HFFc6 (cell line): ENCODE measurements around the gene NLK. TPM values are rescaled to one million over a fixed set of nuclear protein-coding genes. Genes with fewer than 3 reads are reported as not detected.

Experiments
- DNase-seq: peaks from one replicate; pipeline ENCODE4 v3.0.0-alpha.2; 2018
- H3K27ac Mint-ChIP-seq: 2 replicates; pipeline ENCODE4 v1.8.0; 2020; ENCODE audit warnings: mild to moderate bottlenecking, mixed read lengths
- H3K27me3 Mint-ChIP-seq: 2 replicates; pipeline ENCODE4 v1.8.0; 2021; ENCODE audit warnings: mild to moderate bottlenecking, moderate library complexity, mixed read lengths; ENCODE audit not compliant: insufficient read depth
- H3K36me3 Mint-ChIP-seq: 2 replicates; pipeline ENCODE4 v1.8.0; 2021; ENCODE audit warnings: low read depth, mixed read lengths
- H3K4me1 Mint-ChIP-seq: 2 replicates; pipeline ENCODE4 v1.8.0; 2020; ENCODE audit warnings: low read depth, mixed read lengths
- H3K4me3 Mint-ChIP-seq: 2 replicates; pipeline ENCODE4 v1.8.0; 2020; ENCODE audit warnings: mild to moderate bottlenecking, moderate library complexity, mixed read lengths
- H3K9me3 Mint-ChIP-seq: 2 replicates; pipeline ENCODE4 v1.8.0; 2020; ENCODE audit warnings: mild to moderate bottlenecking, mixed read lengths
- total RNA-seq, 6 experiments: library from RNA; stranded (reverse); fragmentation: NEBNext Ultra II Directional; extraction: Animal tissue kit (Norgen Biotek cat#: 25700); gene quantifications; 2 replicates in 1 of 6; 3 replicates in 5 of 6; pipeline ENCODE4 v1.2.3, GENCODE V29; 2021
- TF ChIP-seq, protein P1 (sequence below): fragments of 200-600 bp; sonication (generic); IDR thresholded peaks from 2 replicates; pipeline ENCODE4 v1.5.0; 2021; ENCODE audit warnings: antibody characterized with exemption, mild to moderate bottlenecking

The NLK gene
- total RNA-seq, 6 experiments from 2014 or later: 18.5 to 25.3 (median 22.1) TPM

- TF ChIP-seq, protein P1, sequence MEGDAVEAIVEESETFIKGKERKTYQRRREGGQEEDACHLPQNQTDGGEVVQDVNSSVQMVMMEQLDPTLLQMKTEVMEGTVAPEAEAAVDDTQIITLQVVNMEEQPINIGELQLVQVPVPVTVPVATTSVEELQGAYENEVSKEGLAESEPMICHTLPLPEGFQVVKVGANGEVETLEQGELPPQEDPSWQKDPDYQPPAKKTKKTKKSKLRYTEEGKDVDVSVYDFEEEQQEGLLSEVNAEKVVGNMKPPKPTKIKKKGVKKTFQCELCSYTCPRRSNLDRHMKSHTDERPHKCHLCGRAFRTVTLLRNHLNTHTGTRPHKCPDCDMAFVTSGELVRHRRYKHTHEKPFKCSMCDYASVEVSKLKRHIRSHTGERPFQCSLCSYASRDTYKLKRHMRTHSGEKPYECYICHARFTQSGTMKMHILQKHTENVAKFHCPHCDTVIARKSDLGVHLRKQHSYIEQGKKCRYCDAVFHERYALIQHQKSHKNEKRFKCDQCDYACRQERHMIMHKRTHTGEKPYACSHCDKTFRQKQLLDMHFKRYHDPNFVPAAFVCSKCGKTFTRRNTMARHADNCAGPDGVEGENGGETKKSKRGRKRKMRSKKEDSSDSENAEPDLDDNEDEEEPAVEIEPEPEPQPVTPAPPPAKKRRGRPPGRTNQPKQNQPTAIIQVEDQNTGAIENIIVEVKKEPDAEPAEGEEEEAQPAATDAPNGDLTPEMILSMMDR: no peak
- H3K27me3 Mint-ChIP-seq: no peaks in the 10 kb centered on the region
- peak overlapping the region; percentile 64 for H3K27ac Mint-ChIP-seq
- no peak for DNase-seq
- peaks cover 61% of the 10 kb centered on the region for H3K36me3 Mint-ChIP-seq
- H3K4me3 Mint-ChIP-seq: peak overlapping the region; percentile 22; the same call in 1 of the 2 replicates
- H3K4me1 Mint-ChIP-seq: peaks cover 78% of the 10 kb centered on the region
- no peaks in the 10 kb centered on the region for H3K9me3 Mint-ChIP-seq
Observed at GRCh38 chr17:28169621-28170349, 127.3 kb downstream of the NLK start.

GRCh38 chr17:28170771-28171170 is 128.3 kb downstream of the NLK start:
- TF ChIP-seq, protein P1: no peak
- DNase-seq: no peak
- Mint-ChIP-seq H3K9me3 (no peaks in the 10 kb centered on the region), H3K36me3 (peaks cover 56% of the 10 kb centered on the region), H3K27me3 (no peaks in the 10 kb centered on the region), H3K4me3 (0 out of 2 replicates have a peak overlapping the region, but pooled peaks have one; percentile 3), H3K27ac (peak overlapping the region; percentile 57), H3K4me1 (peaks cover 74% of the 10 kb centered on the region)

DNA sequence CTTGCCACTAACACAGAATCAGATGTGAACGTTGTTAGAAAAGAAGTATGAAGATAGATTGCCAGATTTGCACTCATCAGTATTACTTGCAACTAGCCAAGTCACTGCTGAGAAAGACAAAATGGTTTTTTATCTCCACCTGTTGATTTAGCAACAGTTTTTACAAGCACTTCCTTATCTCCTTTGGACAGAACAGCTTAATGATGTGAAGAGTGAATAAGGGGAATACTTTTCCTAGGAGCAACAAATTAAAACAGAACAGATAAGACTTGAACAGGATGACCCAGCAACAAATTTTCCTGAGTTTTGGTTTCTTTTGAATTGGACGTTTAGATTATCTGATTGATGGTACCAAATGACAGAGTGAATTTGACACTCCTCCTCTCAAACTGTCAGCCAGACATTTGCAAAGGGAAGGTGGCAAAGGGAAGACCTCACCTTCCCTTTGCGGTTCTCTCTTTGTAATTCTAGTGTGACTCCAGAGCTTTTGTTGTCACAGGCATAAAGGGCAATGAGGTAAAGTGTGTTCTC is 130.6 kb downstream of the NLK start:
- DNase-seq: no peak
- H3K9me3 Mint-ChIP-seq: no peaks in the 10 kb centered on the region
- H3K27ac Mint-ChIP-seq: peak overlapping the region; percentile 68
- H3K4me3 Mint-ChIP-seq: peak overlapping the region; percentile 64
- peaks cover 76% of the 10 kb centered on the region for H3K4me1 Mint-ChIP-seq
- H3K36me3 Mint-ChIP-seq: peaks cover 58% of the 10 kb centered on the region
- H3K27me3 Mint-ChIP-seq: no peaks in the 10 kb centered on the region
- TF ChIP-seq, protein P1: no peak

GRCh38 chr17:28173801-28174200 is 131.3 kb downstream of the NLK start:
- H3K4me3 Mint-ChIP-seq: no peak overlapping the region; the same call in 1 of the 2 replicates
- H3K27me3 Mint-ChIP-seq: no peaks in the 10 kb centered on the region
- H3K9me3 Mint-ChIP-seq: no peaks in the 10 kb centered on the region
- H3K36me3 Mint-ChIP-seq: peaks cover 58% of the 10 kb centered on the region
- TF ChIP-seq, protein P1: no peak
- H3K27ac Mint-ChIP-seq: peak overlapping the region; percentile 68
- no peak for DNase-seq
- peaks cover 76% of the 10 kb centered on the region for H3K4me1 Mint-ChIP-seq

DNA sequence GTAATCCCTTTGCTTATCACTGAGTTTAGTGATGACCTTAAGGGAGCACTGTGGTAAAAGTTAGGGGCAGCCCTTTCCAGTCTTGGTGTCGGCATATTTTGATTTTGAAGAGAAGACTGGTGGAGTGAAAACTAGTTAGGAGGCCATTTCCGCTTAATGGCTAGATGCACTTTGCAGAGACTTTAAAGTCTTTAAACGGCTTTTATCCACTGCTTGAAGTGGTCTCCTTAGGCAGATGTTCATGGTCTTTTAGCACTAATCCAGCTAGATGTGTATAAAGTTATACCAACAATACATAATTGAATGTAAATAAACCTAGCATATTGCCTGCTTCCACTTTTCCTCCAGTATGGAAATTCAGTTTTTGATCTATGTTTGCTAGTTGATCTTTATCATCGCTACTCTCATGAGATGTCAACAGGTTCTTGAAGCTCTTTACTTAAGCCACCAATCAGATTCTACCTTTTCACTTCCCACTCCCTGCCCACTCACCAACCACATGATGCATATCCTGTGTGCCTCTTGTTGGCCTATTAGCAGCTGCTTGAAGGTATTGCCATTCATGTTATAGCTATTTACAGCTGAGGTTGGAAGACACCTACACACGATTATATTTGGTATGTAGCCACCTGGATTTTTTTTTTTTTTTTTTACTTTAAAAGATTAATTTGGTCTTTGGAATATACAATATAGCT is 132.0 kb downstream of the NLK start:
- peaks cover 54% of the 10 kb centered on the region for H3K36me3 Mint-ChIP-seq
- no peak for DNase-seq
- H3K27me3 Mint-ChIP-seq: no peaks in the 10 kb centered on the region
- no peak overlapping the region for H3K27ac Mint-ChIP-seq
- no peaks in the 10 kb centered on the region for H3K9me3 Mint-ChIP-seq
- H3K4me1 Mint-ChIP-seq: peaks cover 73% of the 10 kb centered on the region
- H3K4me3 Mint-ChIP-seq: no peak overlapping the region
- TF ChIP-seq, protein P1: no peak
